HG03469 (cell line): Measurements from ENCODE around the gene RUNX1.

ENCODE experiments used
- ATAC-seq: cut with Tn5 transposase; IDR thresholded peaks from one replicate; pipeline ENCODE4 v1.9.1; 2021; ENCODE audit warnings: mild to moderate bottlenecking, moderate library complexity, moderate number of reproducible peaks; ENCODE audit not compliant: unreplicated experiment

RUNX1 gene

DNA sequence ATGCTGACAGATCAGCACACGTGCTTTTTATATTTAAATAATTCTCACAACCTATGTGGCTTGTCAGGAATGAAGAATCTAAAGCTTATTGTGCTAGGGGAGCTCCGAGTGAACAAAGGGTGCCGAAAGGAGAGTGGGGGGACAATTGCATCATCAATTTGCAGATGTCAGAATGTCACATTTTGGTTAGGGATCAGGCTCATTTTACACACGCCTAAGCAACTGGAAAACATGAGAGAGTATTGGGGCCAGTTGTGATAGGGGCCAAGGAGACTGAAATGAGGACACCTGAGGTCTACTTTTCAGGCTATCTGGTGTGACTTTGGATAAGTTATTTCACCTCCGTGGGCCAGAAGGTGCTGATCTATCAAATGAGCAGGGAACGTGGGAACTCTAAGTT, 31.8 kb downstream of the RUNX1 start:
- ATAC-seq = no peak

DNA sequence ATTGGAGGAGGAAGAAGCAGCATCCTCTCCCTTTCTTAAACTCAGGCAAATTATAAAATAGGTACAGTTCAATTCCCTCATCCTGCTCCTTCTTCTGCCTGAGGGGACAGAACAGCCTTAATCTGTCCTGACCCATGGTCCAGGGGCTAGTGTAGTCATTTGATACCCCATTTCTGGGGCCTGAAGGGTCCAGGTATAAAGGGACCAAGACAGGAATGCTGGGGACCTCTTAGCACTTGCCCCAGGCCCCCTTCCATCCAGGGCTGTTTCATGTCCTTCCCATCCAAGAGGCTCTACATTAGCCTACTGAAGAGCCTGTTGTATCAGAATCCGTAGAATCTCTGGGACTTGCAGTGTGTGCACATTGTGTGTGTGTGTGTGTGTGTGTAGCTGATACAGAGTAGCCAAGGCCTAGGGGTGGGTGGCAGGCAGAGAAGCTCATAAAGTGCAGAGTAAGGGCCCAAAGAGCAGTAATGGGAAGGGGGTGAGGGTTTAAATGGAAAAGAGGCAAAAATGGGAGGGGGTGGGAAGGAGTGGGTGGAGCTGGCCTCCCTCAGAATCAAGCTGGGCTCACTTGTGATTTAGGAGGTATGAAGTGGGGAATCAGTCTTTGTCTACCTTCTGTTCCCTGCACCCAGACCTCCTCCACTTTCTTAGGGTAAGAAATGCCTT, 32.4 kb downstream of the RUNX1 start:
- no peak for ATAC-seq

DNA sequence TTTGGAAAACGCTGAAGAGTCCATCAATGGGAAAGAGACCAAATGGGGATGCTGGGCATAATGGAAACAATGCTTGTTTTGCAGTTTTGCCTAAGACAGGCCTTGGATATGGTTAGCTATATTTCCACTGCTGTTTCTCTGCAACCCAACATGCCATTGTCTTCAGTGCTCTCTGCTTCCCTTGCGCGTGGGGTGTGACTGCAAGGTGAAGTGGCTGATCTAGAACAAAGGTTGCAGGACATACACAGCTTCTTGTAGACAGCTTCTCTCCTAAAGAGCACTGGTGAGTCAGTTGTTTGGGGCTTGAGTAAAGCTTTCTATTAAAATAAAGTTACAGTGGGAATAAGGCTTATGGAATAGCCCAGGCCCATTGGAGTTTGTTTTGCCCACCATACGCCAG, 33.0 kb downstream of the RUNX1 start:
- ATAC-seq = no peak

DNA sequence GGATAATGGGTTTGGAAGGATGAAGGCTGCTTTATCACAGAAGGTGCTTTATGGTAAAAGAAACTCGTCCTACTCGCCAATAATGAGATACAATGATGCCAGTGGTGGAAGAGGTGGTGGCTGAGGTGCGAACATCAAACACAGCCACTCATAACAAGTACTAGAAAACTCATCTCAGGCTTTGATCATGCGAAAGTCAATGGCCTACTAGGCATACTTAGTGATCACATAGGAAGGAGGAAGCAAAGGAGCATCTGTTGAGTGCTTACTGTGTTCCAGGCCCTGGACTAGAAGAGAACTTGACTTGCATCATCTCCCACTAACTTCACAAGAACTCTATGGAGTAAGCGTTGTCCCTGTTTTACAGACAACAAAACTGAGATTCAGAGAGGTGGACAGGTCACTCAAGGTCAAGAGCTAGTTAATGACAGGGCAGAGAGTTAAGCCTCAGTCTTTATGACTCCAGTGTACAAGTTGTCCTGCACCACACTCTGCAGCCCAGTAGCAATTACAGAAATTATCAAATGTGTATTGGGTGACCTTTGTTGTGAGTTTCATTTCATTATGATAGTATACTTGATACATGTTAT, 33.6 kb downstream of the RUNX1 start:
- ATAC-seq = no peak

GRCh38 chr21:35014302-35015041, 34.6 kb downstream of the RUNX1 start:
- ATAC-seq = no peak

GRCh38 chr21:35011681-35012080, 37.4 kb downstream of the RUNX1 start:
- no peak for ATAC-seq

- ATAC-seq = no peak
These were observed 38.7 kb downstream of the RUNX1 start for GRCh38 chr21:35010447-35010846.

GRCh38 chr21:35007348-35007747, 41.8 kb downstream of the RUNX1 start:
- ATAC-seq = no peak

- ATAC-seq = no peak
These were observed 42.3 kb downstream of the RUNX1 start for GRCh38 chr21:35006771-35007170.

DNA sequence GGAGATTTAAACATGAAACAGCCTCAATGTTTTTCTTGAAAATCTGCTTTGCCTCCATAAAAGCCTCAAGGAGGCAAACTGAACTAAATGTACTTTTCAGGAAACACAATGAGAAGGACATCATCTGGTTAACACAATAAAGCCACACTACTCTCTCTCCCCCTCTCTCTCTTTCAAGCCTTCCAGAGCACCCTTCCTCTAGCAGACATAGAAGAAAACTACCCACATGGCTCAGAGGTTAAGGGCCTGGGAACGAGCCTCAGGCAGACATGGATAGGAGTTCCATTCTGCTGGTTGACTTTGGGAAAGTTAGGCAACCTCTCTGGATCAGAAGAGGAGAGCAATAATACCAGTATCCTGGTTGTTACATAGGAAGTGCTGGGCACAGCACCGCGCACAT, 42.9 kb downstream of the RUNX1 start:
- no peak for ATAC-seq

DNA sequence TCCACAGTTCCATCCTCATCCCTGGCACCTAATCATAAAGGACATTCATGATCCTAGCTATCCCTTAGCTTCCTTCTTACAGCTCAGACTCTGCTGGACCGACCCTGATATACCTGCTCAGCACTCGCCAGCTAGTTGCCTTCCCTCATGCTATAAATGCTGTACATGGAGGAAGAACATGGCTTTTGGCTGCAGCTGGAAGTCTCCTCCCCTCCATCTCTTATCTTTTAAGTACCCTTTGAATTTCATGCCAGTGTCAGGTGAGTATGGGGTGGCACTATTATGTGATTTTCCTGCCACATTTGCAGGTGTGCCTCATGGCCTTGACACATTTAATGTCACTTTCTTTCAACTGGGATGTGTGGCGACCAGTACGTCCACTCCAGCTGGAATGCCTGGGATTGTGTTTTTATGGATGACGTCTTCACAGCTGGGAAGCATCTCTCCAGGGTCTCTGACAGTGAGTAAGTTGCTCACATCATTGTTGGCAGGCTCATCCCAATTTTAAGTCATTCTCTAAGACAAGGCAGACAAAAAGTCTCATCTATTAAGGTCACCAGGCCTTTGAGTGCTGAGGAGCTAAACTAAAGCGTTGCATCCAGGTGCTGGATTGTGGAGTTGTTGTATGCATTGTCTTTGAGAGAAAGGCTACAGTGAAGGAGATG, 43.4 kb downstream of the RUNX1 start:
- no peak for ATAC-seq

GRCh38 chr21:35005077-35005476, 44.0 kb downstream of the RUNX1 start:
- no peak for ATAC-seq

DNA sequence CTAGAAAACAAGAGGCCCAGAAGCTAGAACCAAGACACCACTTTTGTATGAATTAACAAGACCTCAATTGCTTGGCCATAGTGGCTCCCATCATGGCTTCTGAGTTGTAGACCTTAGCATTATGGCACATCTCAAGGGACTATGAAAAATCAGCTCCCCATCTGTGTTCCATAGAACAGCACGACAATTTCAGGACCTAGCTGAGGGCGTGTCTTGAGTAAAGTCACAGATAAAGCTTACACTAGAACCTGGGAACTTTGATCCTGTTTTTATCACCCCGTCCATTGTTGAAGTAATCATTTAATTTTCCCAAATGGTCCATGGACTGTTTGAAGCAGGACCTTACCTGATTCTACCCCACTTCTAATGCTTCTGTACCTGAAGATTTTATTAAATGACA, 44.8 kb downstream of the RUNX1 start:
- ATAC-seq = no peak

DNA sequence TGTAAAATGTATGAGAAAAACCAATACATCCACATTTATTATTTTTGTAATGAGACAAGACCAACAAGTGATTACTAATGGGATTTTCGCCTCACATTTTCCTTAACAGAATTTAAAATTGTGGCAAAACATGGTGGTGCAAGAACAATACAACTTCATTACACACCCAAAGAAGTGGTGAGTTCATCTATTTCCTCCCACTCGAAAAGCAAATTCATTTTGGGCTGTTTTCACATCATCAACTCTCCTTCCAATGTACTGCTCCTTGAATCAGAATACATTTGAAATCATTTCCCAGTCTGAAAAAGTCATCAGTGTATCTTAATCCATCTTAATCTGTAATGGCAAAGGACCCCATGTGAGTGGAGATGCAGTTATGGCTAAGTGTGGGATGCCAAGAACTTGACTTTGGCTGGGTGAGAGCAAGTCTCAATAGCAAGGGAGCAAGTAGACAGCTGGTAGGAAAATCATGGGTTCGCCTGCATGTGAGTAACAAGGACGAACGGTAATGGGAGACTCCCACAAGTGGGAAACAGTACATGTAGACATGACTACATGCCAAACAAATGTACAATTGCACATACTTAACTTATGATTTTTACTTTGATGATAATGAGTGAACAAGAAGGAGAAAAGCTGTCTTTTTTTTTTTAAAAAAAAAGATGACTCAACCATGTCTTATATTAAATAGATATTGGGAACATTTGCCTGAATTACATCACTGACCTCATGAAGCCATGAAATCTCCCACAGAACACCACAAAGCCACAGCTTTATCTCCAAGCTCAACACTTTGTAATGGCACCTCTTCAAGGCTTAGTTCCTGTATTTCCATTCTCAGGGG, 46.0 kb downstream of the RUNX1 start:
- no peak for ATAC-seq

- ATAC-seq = no peak
These were observed 49.6 kb downstream of the RUNX1 start for GRCh38 chr21:34999397-34999941.

GRCh38 chr21:34998176-34998575, 50.9 kb downstream of the RUNX1 start:
- no peak for ATAC-seq

DNA sequence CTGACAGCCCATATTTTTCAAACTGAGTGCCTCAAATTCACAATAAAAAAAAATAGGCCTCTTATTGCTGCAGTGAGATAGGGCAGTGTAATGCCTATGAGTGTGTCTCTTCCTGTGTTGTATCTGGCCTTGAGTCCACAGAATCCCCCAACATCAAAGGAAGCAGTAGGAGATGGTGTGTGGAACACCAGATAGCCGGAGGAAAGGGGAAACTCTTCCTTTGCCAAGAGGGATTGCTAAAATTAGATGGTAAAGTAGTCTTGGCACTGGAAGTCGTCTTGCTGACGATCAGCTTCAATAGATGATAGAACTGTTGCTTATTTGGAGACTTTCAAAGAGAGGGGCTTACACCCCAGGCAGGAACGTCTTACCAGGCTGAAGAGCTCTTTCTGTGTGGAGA, 51.8 kb downstream of the RUNX1 start:
- no peak for ATAC-seq

DNA sequence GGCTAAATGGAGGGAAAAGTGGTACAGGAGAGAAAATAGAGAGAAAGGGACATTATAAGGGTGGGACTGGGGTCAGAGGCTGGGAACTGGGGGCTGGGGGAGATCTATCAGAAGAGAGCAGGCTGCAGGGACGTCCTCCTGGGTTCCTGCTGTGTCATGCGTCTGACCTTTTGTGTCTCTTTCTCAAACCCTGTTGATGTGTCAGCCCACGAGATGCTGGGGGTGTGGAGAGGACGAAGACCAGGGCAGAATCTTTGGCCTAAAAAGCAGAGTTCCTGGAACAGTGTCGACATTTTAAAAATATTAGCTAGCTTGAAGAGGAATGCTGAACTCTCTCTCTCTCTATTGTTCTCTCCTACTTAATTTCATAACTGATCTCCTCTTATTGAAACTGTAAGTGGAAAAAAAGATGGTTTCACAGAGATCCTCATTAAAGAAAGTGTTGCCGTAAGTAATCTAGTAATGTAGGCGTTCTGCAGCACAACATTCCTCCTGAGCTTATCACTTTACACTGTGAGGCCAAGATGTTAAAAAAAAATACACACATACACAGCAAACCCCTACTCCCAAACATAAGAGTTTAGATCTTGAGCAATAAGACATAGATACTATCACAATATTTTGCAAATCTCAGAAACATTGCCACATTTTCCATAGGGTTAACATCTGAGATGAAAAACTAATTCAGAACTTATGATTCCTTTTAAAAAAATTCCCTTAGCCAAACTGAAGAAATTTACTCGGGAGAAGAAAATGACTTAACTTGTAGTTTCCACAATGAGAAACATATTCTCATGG, 52.6 kb downstream of the RUNX1 start:
- ATAC-seq = no peak

DNA sequence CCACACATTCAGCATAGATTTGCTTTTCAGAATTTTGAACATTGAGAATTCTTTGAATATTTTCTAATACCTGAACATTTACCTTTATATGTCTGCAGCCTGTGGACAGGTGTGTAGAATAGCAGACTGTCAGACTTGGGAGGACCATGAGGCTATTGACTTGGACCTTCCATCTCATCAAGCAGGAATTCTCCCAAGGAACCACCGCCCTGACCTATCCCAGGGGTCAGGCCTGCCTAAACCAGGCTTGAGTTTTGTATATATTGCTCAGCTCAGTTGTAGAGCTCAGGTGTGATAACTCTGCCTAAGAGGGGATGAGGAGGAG, 53.2 kb downstream of the RUNX1 start:
- no peak for ATAC-seq
